HG03175 (cell line): ENCODE data around the gene RTCB.

ENCODE experiments used
- ATAC-seq: cut with Tn5 transposase; IDR thresholded peaks from one replicate; pipeline ENCODE4 v1.9.1; 2021; ENCODE audit warnings: mild to moderate bottlenecking, moderate library complexity; ENCODE audit not compliant: unreplicated experiment

The RTCB gene

GRCh38 chr22:32411829-32412592, at the start of gene RTCB:
RTCB (minus strand) TSS chr22:32412247; CDS start chr22:32412156, 91 bp downstream.
- ATAC-seq: peak; percentile 59

DNA sequence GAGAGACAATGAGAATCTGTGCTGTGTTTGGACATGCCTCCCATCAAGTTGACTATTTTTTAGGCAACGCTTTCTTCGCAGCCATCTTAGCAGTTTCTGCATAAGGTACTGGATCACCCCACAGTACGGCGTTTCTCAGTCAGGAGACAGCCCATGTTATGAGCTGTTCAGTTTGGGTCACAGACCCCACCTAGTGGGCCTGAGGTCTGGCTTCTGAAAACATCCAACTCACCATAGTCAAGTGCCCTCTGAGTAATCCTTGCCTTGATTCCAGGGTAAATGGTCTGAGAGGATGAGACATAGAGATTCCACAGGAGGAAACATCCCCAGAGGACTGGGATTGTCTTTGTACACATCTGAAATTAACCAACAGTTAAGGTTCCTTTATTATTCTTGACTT, 45.0 kb upstream of the RTCB start:
- no peak for ATAC-seq

DNA sequence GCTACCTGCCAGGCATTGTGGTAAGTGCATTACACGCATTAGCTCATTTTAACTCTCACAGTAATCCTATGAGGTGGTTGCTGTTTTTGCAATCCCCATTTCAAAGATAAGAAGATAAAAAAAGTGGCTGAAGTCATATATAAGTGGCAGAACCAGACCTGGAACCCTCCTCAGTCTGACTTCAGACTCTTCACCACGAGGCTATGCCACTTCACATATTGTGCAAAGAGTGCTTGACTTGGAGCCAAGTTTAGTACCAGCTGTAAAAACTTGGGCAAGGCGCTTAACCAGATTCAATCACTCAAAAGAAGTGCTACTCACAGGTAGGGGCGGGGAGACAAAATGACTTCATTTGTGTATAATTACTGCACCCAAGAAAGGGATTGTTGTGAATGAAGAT, 36.9 kb upstream of the RTCB start:
- ATAC-seq: no peak

- ATAC-seq: no peak
Observed at GRCh38 chr22:32446321-32446720, 34.3 kb upstream of the RTCB start.

DNA sequence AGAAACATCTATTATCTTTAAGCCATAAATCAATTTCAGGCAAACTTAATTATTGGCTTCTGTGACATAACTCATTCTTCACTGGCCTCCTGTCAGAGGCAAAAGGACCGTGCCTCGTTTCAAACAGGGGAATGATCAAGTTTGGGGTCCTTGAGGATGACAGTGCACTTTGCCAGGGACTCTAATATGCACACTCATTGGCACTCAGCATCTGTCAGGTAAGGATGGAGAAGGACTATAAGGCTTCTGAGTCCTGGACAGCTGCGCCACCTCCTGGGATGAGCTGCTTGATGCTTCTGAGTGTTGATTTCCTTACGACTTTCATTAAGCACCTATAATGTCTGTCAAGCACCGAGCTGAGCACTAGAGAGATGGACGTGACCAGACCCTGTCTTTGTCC, 32.0 kb upstream of the RTCB start:
- no peak for ATAC-seq

GRCh38 chr22:32430352-32430751, 18.3 kb upstream of the RTCB start:
- ATAC-seq: no peak

GRCh38 chr22:32426881-32427280, 14.8 kb upstream of the RTCB start:
- ATAC-seq: no peak

DNA sequence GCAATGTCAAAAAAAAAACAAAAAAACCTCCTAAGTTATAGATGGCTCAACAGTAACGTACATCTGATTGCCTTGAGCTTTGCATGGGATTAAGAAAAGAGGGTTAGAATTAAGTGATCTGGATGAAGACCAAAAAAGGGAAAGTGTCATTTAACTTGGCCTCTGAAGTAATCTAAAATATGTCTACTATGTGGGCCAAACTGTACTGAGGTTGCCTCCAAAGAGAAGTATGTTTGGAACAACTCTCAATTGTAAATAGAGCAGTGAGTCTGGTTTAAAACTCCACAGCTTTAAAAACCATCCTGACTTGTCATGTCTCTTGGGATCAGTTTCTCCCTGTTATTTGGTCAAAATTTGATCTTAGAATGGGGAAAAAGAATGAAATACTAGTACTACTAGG, 11.6 kb upstream of the RTCB start:
- ATAC-seq: no peak

DNA sequence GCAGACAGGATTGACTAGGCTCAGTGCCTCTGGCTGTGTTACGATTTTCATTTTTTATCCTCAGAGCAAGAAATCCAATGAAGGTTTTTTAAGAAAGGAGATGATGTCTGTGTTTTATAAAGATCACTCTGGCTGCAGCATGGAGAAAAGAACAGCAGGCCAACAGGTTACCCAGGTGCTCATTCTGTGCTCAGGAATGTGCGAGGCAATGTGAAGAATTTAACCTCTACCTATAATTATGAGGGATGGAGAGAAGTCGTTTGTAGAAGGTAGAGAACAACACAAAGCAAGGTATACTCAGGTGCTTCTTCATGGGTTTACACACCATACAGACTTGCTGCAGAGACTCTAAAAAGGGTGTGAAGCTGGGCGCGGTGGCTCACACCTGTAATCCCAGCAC, 10.0 kb upstream of the RTCB start:
- ATAC-seq: no peak

- no peak for ATAC-seq
Observed at GRCh38 chr22:32421484-32421883, 9.4 kb upstream of the RTCB start.

DNA sequence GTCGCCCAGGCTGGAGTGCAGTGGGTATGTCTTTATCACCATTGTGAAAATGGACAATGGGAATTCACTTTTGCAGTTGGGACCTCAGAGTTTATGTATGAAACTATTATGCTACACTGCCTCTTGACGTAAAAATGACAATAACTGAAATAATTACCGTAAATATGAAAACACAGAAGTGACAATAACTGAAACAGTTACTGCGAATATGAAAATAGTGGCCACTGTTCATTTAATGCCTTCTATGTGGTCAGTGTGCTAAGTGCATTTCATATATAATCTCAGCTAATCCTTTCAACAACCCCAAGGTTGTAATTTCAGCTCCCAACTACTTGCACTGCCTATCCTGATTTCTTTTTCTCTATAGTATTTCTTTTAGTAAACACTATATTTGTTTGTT, 5.9 kb upstream of the RTCB start:
- ATAC-seq: no peak

- ATAC-seq: no peak
Observed at GRCh38 chr22:32416556-32417085, 4.6 kb upstream of the RTCB start.

DNA sequence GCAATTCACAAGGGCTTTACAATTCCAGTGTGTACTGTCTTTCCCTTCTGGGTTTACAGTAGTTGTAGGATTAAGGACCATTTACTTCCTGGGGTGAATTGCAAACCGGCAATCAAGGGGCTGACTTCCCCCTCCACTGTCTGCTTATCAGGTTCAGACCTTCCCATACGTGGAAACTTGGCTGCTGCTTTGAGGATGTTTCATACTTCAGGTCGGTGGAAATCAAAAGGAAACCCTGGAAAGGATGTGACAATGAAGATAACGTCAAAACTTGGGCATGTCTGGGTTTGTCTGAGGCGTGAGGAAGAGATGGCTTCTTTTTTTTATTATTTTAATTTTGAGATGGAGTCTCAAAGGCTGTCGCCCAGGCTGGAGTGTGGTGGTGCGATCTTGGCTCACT, 2.1 kb upstream of the RTCB start:
- no peak for ATAC-seq

GRCh38 chr22:32413719-32414118, 1.7 kb upstream of the RTCB start:
- ATAC-seq: no peak

DNA sequence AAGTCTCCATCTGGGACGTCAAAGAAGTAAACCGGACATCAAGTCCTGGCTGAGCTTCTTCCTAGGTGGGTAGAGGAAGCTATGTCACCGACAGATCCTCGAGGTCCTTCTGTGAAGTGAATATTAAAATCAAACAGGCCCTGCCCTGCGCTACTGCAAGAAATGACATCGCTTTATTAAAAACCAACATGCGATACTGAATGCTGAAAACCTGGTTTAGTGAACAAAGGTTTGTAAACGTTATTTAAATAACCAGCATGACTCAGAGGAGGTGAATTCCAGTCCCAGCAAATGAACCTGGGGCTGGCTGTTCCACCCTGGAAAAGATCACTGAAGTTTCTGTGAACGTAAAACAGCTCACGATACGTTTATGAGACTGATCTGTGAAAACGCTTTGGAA, 645 bp downstream of the RTCB start:
- no peak for ATAC-seq

GRCh38 chr22:32410459-32410858, 1.6 kb downstream of the RTCB start:
- no peak for ATAC-seq

GRCh38 chr22:32409977-32410376, 2.1 kb downstream of the RTCB start:
- ATAC-seq: no peak

DNA sequence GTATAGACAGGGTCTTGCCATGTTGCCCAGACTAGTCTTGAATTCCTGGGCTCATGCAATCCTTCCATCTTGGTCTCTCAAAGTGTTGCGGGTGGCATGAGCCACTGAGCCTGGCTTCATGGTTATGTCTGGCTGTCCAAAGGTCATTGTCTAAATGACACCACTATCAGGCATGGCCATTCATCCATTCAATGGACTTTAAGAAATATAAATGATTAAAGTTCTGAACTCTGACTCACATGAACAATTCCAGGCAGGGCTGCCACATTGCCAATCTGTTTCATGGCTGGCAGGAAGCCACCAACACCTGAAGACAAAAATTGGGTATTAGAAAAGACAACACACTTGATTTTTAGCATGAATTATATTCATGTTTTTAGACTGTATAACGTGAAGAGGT, 4.1 kb downstream of the RTCB start:
- no peak for ATAC-seq

DNA sequence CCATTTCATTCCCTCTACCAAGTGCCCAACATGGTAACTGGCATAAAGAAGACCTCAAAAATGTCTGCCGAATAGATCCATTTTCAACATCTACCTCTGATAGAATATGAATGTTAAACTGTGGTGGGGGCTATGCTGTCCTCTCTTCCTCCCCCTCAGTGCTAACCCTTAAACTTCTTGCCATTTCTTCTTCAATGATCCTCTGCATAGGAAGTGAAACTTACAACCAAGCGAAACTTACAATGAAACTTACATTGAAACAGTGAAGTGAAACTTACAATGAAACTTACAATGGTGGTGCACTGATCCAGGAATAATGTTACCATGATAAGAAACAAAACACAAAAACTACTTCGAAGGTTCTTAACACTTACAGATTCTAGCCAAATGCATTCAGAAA, 4.7 kb downstream of the RTCB start:
- ATAC-seq: peak; percentile 75

- ATAC-seq: no peak
Observed at GRCh38 chr22:32404021-32404420, 8.0 kb downstream of the RTCB start.

DNA sequence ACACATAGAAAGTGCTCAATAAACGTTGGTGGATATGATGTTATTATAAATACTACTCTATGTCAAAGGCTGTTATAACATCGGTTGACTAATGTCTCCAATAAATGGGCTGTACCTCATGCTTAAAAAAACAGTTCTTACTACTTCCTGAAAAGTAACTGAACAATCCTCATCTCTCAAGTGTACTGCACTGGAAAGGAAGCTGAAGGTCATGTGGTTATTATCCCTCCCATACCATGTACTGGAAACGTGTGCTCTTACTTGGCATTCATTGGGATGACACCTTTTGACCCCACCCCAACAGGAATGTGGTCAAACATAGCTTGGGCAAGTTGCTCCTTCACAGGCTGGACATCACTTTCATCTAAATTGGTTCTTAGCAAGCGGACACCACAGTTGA, 10.6 kb downstream of the RTCB start:
- no peak for ATAC-seq

DNA sequence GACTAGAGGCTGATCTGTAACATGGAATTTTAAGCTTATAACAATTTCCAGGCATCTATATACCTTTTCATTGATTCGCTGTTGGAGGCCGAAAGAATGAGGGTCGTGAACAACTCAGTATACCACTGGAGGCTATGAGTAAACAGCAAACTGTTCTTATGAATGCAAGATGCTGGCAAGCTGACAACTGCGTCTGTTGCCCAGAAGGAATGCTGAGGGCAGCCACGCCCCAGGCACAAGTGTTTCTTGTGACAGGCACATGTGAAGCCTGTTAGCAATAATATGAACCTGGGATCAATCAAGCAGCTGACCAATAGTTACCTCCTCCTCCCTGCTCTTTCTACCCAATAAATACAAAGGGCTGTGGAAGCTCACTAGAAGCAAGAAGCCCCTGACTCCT, 15.3 kb downstream of the RTCB start:
- no peak for ATAC-seq

DNA sequence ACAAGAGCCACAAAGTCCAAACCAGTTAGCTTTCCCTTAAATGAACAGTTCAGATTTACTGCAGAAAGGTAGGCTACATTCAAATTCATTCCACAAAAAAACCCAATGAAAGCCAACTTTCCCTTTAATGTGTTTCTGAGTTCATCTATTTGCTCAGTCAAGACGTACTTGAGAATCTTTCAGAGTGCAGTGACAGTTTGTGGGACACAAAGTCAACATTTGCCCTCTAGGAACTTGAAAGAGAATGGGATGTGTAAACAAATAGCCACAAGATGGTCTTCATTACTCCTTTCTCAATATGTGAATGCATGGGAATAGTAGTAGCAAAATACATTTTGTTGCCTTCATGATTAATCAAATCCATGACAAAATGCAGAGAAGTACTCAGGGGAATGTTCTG, 15.8 kb downstream of the RTCB start:
- no peak for ATAC-seq
